ENCODE data around the gene DAZ1. TPM values are rescaled to one million over a fixed set of nuclear protein-coding genes. Genes with fewer than 3 reads are reported as not detected.

The DAZ1 gene
- total RNA-seq, result not detected in 2 replicates

GRCh38 chrY:23198908-23199307 is at the start of gene DAZ1:
Gene DAZ1 (minus strand): TSS chrY:23199008. CDS start chrY:23198800, 208 bp downstream.

GRCh38 chrY:23219233-23219632 is 20.4 kb upstream of the DAZ1 start, which contains the start of gene DAZ2:
Gene DAZ2 (plus strand): TSS chrY:23219533. CDS start chrY:23219741, 208 bp downstream.

Other genes starting within 250 kb of the DAZ1 start
- gene BPY2, start 214.7 kb downstream of the DAZ1 start, total RNA-seq, result not detected in 2 replicates
- gene DAZ2, start 20.5 kb upstream of the DAZ1 start, total RNA-seq, result not detected in 2 replicates

Data from vein endothelial cell (primary cell).